SK-N-SH treated with all-trans-retinoic acid at 6 μM for 48 hours (cell line): Measurements from ENCODE around the gene OR5A2.

Source experiments
- ATAC-seq: fragments of 200-7000 bp; cut with Tn5 transposase; 3 replicates; pipeline ENCODE4 v1.9.1; 2020; ENCODE audit warnings: mild to moderate bottlenecking, moderate library complexity
- ARNTL ChIP-seq: fragments of 450-650 bp; formaldehyde crosslinking; IDR thresholded peaks from 2 replicates; pipeline ENCODE4 v1.5.0; 2020; ENCODE audit warnings: low read depth, mild to moderate bottlenecking, moderate library complexity, borderline replicate concordance
- BACH2 ChIP-seq: fragments of 250-450 bp; sonication (Bioruptor Pico); IDR thresholded peaks from 2 replicates; pipeline ENCODE4 v1.9.0; 2021; ENCODE audit warnings: mild to moderate bottlenecking, borderline replicate concordance
- CSDC2 ChIP-seq: fragments of 250-450 bp; sonication (Bioruptor Pico); IDR thresholded peaks from 2 replicates; pipeline ENCODE4 v1.5.0; 2020; ENCODE audit warnings: mild to moderate bottlenecking, moderate library complexity
- CSRNP3 ChIP-seq: fragments of 250-450 bp; sonication (Bioruptor Pico); IDR thresholded peaks from 2 replicates; pipeline ENCODE4 v1.5.1; 2021; ENCODE audit warnings: mild to moderate bottlenecking, moderate library complexity
- ESRRG ChIP-seq: fragments of 250-450 bp; sonication (Bioruptor Pico); IDR thresholded peaks from 2 replicates; pipeline ENCODE4 v1.6.1; 2021; ENCODE audit warnings: mild to moderate bottlenecking
- GLIS3 ChIP-seq: fragments of 250-450 bp; sonication (Bioruptor Pico); IDR thresholded peaks from 2 replicates; pipeline ENCODE4 v1.5.0; 2020; ENCODE audit warnings: mild to moderate bottlenecking, moderate library complexity
- OSR1 ChIP-seq: fragments of 250-450 bp; sonication (Bioruptor Pico); IDR thresholded peaks from 2 replicates; pipeline ENCODE4 v1.8.0; 2022; ENCODE audit warnings: moderate library complexity, mild to moderate bottlenecking, inconsistent platforms
- POU6F1 ChIP-seq: fragments of 250-450 bp; sonication (Bioruptor Pico); IDR thresholded peaks from 2 replicates; pipeline ENCODE4 v1.8.0; 2021; ENCODE audit warnings: low read depth, mild to moderate bottlenecking, moderate library complexity, borderline replicate concordance
- PPARA ChIP-seq: fragments of 250-450 bp; sonication (Bioruptor Pico); IDR thresholded peaks from 2 replicates; pipeline ENCODE4 v1.5.0; 2020; ENCODE audit warnings: mild to moderate bottlenecking, borderline replicate concordance
- RARB ChIP-seq: fragments of 250-450 bp; sonication (Bioruptor Pico); IDR thresholded peaks from 2 replicates; pipeline ENCODE4 v1.8.0; 2021; ENCODE audit warnings: mild to moderate bottlenecking, moderate library complexity
- SNAI2 ChIP-seq: fragments of 250-450 bp; sonication (Bioruptor Pico); IDR thresholded peaks from 2 replicates; pipeline ENCODE4 v1.5.0; 2020; ENCODE audit warnings: mild to moderate bottlenecking, moderate library complexity
- TCF4 ChIP-seq: fragments of 250-450 bp; sonication (Bioruptor Pico); IDR thresholded peaks from 2 replicates; pipeline ENCODE4 v1.8.0; 2021; ENCODE audit warnings: mild to moderate bottlenecking, moderate library complexity, borderline replicate concordance
- TOX ChIP-seq: fragments of 250-450 bp; sonication (Bioruptor Pico); IDR thresholded peaks from 2 replicates; pipeline ENCODE4 v1.8.0; 2021; ENCODE audit warnings: mild to moderate bottlenecking, moderate library complexity, borderline replicate concordance
- ZC3H10 ChIP-seq: fragments of 250-450 bp; sonication (Bioruptor Pico); IDR thresholded peaks from 2 replicates; pipeline ENCODE4 v1.5.1; 2021; ENCODE audit warnings: mild to moderate bottlenecking, moderate library complexity
- ZFP3 ChIP-seq: fragments of 250-450 bp; sonication (Bioruptor Pico); IDR thresholded peaks from 2 replicates; pipeline ENCODE4 v1.5.0; 2020; ENCODE audit warnings: mild to moderate bottlenecking, moderate library complexity
- ZFP30 ChIP-seq: fragments of 450-650 bp; formaldehyde crosslinking; IDR thresholded peaks from 2 replicates; pipeline ENCODE4 v1.5.0; 2022; ENCODE audit warnings: mild to moderate bottlenecking, moderate library complexity
- ZNF70 ChIP-seq: fragments of 450-650 bp; formaldehyde crosslinking; IDR thresholded peaks from 2 replicates; pipeline ENCODE4 v1.5.0; 2020; ENCODE audit warnings: mild to moderate bottlenecking, moderate library complexity
- ZNF8 ChIP-seq: fragments of 450-650 bp; formaldehyde crosslinking; IDR thresholded peaks from 2 replicates; pipeline ENCODE4 v1.5.0; 2020; ENCODE audit warnings: mild to moderate bottlenecking, moderate library complexity
- TF ChIP-seq, protein P1 (sequence below): fragments of 250-450 bp; sonication (Bioruptor Pico); IDR thresholded peaks from 2 replicates; pipeline ENCODE4 v1.8.0; 2020; ENCODE audit warnings: mild to moderate bottlenecking, moderate library complexity, borderline replicate concordance
- TF ChIP-seq, protein P2 (sequence below): fragments of 250-450 bp; sonication (Bioruptor Pico); IDR thresholded peaks from 2 replicates; pipeline ENCODE4 v1.5.1; 2020; ENCODE audit warnings: low read depth, mild to moderate bottlenecking, moderate library complexity

OR5A2 gene

GRCh38 chr11:59426361-59427067 is at the start of gene OR5A2:
Gene OR5A2, minus strand, starts transcription at chr11:59426413. Its CDS starts 3,460 bp downstream, at chr11:59422953.
- no peak for TF ChIP-seq ESRRG (CRISPR knock-in tag)
- no peak for TF ChIP-seq TCF4 (CRISPR knock-in tag)
- no peak for TF ChIP-seq ZC3H10 (CRISPR knock-in tag)
- no peak for TF ChIP-seq BACH2 (CRISPR knock-in tag)
- no peak for TF ChIP-seq RARB
- TF ChIP-seq SNAI2 (CRISPR knock-in tag): no peak

GRCh38 chr11:59475176-59475575 is 49.0 kb upstream of the OR5A2 start:
- no peak for ATAC-seq
- TF ChIP-seq TCF4 (CRISPR knock-in tag): no peak
- TF ChIP-seq CSRNP3 (CRISPR knock-in tag): no peak
- TF ChIP-seq BACH2 (CRISPR knock-in tag): no peak
- TF ChIP-seq, protein P1, sequence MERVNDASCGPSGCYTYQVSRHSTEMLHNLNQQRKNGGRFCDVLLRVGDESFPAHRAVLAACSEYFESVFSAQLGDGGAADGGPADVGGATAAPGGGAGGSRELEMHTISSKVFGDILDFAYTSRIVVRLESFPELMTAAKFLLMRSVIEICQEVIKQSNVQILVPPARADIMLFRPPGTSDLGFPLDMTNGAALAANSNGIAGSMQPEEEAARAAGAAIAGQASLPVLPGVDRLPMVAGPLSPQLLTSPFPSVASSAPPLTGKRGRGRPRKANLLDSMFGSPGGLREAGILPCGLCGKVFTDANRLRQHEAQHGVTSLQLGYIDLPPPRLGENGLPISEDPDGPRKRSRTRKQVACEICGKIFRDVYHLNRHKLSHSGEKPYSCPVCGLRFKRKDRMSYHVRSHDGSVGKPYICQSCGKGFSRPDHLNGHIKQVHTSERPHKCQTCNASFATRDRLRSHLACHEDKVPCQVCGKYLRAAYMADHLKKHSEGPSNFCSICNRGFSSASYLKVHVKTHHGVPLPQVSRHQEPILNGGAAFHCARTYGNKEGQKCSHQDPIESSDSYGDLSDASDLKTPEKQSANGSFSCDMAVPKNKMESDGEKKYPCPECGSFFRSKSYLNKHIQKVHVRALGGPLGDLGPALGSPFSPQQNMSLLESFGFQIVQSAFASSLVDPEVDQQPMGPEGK (CRISPR knock-in tag): no peak
- TF ChIP-seq, protein P2, sequence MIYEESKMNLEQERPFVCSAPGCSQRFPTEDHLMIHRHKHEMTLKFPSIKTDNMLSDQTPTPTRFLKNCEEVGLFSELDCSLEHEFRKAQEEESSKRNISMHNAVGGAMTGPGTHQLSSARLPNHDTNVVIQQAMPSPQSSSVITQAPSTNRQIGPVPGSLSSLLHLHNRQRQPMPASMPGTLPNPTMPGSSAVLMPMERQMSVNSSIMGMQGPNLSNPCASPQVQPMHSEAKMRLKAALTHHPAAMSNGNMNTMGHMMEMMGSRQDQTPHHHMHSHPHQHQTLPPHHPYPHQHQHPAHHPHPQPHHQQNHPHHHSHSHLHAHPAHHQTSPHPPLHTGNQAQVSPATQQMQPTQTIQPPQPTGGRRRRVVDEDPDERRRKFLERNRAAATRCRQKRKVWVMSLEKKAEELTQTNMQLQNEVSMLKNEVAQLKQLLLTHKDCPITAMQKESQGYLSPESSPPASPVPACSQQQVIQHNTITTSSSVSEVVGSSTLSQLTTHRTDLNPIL (CRISPR knock-in tag): no peak
- TF ChIP-seq ZFP3 (CRISPR knock-in tag): no peak
- no peak for TF ChIP-seq SNAI2 (CRISPR knock-in tag)
- no peak for TF ChIP-seq ZFP30
- no peak for TF ChIP-seq TOX (CRISPR knock-in tag)
- TF ChIP-seq ZC3H10 (CRISPR knock-in tag): no peak
- TF ChIP-seq ARNTL (CRISPR knock-in tag): no peak
- no peak for TF ChIP-seq ZNF70 (CRISPR knock-in tag)
- TF ChIP-seq CSDC2 (CRISPR knock-in tag): no peak
- no peak for TF ChIP-seq GLIS3 (CRISPR knock-in tag)
- TF ChIP-seq ZNF8 (CRISPR knock-in tag): no peak
- no peak for TF ChIP-seq OSR1 (CRISPR knock-in tag)
- no peak for TF ChIP-seq PPARA (CRISPR knock-in tag)
- no peak for TF ChIP-seq RARB
- no peak for TF ChIP-seq POU6F1 (CRISPR knock-in tag)
- TF ChIP-seq, all 23 proteins: peak for 0

More at GRCh38 chr11:59426361-59427067, at the start of gene OR5A2:
- no peak for ATAC-seq

- no peak for ATAC-seq
- no peak for TF ChIP-seq GLIS3 (CRISPR knock-in tag)
- no peak for TF ChIP-seq RARB
- TF ChIP-seq ESRRG (CRISPR knock-in tag): no peak
- TF ChIP-seq CSRNP3 (CRISPR knock-in tag): no peak
- TF ChIP-seq BACH2 (CRISPR knock-in tag): no peak
- no peak for TF ChIP-seq OSR1 (CRISPR knock-in tag)
- TF ChIP-seq, protein P1 (CRISPR knock-in tag): no peak
- TF ChIP-seq ZNF70 (CRISPR knock-in tag): no peak
Observed at GRCh38 chr11:59473015-59473414, 46.8 kb upstream of the OR5A2 start, which contains the start of gene OR4D10. Gene OR4D10, plus strand, starts transcription at chr11:59473315. Its CDS starts 4,115 bp downstream, at chr11:59477430.
